ENCODE results near the gene OMD.
A peak's percentile ranks its signal among the peaks of the same experiment; 100 is the strongest.

Gene OMD

DNA sequence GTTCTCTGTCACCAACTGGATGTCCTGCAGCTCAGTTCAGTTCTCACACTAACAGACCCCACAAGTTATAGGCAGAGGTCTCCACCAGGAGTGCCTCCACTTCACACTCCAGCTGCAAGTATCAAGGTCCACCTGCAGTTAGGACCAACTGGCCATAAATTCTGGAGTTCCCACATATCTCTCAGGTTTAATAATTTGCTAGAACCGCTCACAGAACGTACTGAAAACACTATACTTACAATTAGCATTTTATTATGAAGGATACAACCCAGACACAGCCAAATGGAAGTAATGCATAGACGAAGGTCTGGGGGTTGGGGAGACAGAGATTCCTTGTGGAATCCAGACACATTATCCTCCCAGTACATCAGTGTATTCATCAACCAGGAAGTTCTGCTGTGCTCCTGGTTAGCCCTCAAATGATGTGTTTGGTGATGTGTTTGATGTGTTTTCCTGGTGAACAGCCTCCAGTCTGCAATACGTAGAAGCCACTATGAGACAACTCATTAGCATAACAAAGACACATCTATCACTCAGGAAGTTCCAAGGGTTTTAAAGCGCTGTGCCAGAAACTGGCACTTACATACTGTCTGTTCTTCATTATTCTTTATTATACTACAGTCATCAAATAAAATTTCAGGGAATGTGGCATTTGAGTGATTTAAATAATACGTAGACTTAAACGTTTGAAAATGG is 45.3 kb downstream of the OMD start:
- DNase-seq, result peak; percentile 33
- H3K9ac ChIP-seq (ENCODE audit: low read depth, low read length), result no peak overlapping the region

DNA sequence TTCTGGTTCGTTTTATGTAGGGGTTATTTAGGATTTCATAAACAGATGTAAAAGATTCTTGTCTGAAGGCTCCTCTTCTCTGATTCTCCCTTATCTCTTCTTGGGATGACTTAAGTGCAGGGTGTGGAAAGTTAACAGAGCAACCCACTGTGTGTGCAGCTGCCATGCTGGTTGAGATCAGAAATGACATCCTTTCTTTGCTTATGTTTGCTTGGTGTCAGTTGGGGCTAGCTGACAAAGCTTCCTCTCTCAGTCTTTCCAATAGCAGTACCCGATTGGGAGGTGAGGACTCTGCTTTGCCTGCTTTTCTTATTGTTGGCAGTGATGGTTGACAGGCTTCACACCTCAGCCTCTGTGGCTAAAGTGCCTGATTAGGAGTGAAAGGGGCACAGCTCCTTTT is 46.4 kb downstream of the OMD start:
- Histone ChIP-seq H3K4me1 (ENCODE audit: insufficient read depth, low read length) (peaks cover 11% of the 10 kb centered on the region; the same call in 1 of the 2 replicates), H3K4me3 (ENCODE audit: low read depth in 1 of 2, low read length in 2 of 2) (no peak overlapping the region), H3K36me3 (ENCODE audit: insufficient read depth, low read length) (peaks cover 21% of the 10 kb centered on the region), H3K9me3 (ENCODE audit: insufficient read depth, low read length, severe bottlenecking) (peaks cover 4% of the 10 kb centered on the region), H3K9ac (ENCODE audit: low read depth, low read length) (no peak overlapping the region), H2AFZ (ENCODE audit: low read depth, low read length) (no peak overlapping the region), H4K20me1 (ENCODE audit: insufficient read depth, low read length) (no peaks in the 10 kb centered on the region), H3K27ac (ENCODE audit: low read length) (no peak overlapping the region), H3K79me2 (ENCODE audit: insufficient read depth, low read length) (peaks cover 3% of the 10 kb centered on the region; the same call in 1 of the 2 replicates), H3K27me3 (ENCODE audit: insufficient read depth, low read length, poor library complexity) (no peaks in the 10 kb centered on the region), H3K4me2 (ENCODE audit: insufficient read depth, low read length) (no peak overlapping the region)
- ATAC-seq (ENCODE audit: insufficient read depth, low read depth) (no peak), DNase-seq (no peak)
- TF ChIP-seq, protein P1, sequence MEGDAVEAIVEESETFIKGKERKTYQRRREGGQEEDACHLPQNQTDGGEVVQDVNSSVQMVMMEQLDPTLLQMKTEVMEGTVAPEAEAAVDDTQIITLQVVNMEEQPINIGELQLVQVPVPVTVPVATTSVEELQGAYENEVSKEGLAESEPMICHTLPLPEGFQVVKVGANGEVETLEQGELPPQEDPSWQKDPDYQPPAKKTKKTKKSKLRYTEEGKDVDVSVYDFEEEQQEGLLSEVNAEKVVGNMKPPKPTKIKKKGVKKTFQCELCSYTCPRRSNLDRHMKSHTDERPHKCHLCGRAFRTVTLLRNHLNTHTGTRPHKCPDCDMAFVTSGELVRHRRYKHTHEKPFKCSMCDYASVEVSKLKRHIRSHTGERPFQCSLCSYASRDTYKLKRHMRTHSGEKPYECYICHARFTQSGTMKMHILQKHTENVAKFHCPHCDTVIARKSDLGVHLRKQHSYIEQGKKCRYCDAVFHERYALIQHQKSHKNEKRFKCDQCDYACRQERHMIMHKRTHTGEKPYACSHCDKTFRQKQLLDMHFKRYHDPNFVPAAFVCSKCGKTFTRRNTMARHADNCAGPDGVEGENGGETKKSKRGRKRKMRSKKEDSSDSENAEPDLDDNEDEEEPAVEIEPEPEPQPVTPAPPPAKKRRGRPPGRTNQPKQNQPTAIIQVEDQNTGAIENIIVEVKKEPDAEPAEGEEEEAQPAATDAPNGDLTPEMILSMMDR (IDR thresholded peaks at IDR 0.05; ENCODE audit: borderline replicate concordance, extremely low read depth, low read length, poor library complexity, severe bottlenecking), result no peak
- no peak for TF ChIP-seq EZH2 (IDR thresholded peaks at IDR 0.05; ENCODE audit: borderline replicate concordance, low read depth, low read length, severe bottlenecking)

More for the DNA sequence above, 45.3 kb downstream of the OMD start:
- H3K79me2 ChIP-seq (ENCODE audit: insufficient read depth, low read length), result no peaks in the 10 kb centered on the region; the same call in 1 of the 2 replicates
- H3K4me1 ChIP-seq (ENCODE audit: insufficient read depth, low read length), result peaks cover 11% of the 10 kb centered on the region; the same call in 1 of the 2 replicates
- H3K27ac ChIP-seq (ENCODE audit: low read length), result no peak overlapping the region; the same call in 1 of the 2 replicates
- peaks cover 3% of the 10 kb centered on the region for H3K9me3 ChIP-seq (ENCODE audit: insufficient read depth, low read length, severe bottlenecking)
- no peaks in the 10 kb centered on the region for H3K27me3 ChIP-seq (ENCODE audit: insufficient read depth, low read length, poor library complexity)
- H3K4me3 ChIP-seq (ENCODE audit: low read depth in 1 of 2, low read length in 2 of 2), result no peak overlapping the region
- H3K36me3 ChIP-seq (ENCODE audit: insufficient read depth, low read length), result peaks cover 17% of the 10 kb centered on the region
- no peak overlapping the region for H3K4me2 ChIP-seq (ENCODE audit: insufficient read depth, low read length)
- peak; percentile 99 for ATAC-seq (ENCODE audit: insufficient read depth, low read depth)
- no peak overlapping the region for H2AFZ ChIP-seq (ENCODE audit: low read depth, low read length)
- no peaks in the 10 kb centered on the region for H4K20me1 ChIP-seq (ENCODE audit: insufficient read depth, low read length)
- TF ChIP-seq EZH2 (IDR thresholded peaks at IDR 0.05; ENCODE audit: borderline replicate concordance, low read depth, low read length, severe bottlenecking), result no peak
- TF ChIP-seq, protein P1 (IDR thresholded peaks at IDR 0.05; ENCODE audit: borderline replicate concordance, extremely low read depth, low read length, poor library complexity, severe bottlenecking), result no peak

DNA sequence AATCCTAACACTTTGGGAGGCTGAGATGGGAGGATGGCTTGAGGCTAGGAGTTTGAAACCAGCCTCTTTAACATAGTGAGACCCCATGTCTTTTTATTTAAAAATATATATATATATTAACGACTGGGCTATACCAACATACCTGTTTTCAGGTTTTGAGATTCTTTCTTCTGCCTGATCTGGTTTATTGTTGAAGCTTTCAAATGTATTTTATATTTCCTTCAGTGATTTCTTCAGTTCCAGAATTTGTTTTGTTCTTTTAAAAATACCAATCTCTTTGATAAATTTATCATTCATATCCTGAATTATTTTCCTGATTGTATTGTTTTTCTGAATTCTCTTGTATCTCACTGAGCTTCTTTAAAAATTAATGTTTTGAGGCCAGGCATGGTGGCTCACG is 51.1 kb downstream of the OMD start:
- H4K20me1 ChIP-seq (ENCODE audit: insufficient read depth, low read length), result no peaks in the 10 kb centered on the region
- H3K4me2 ChIP-seq (ENCODE audit: insufficient read depth, low read length), result no peak overlapping the region
- peaks cover 19% of the 10 kb centered on the region; the same call in 1 of the 2 replicates for H3K79me2 ChIP-seq (ENCODE audit: insufficient read depth, low read length)
- H3K9ac ChIP-seq (ENCODE audit: low read depth, low read length), result no peak overlapping the region
- no peak overlapping the region for H2AFZ ChIP-seq (ENCODE audit: low read depth, low read length)
- no peak for DNase-seq
- TF ChIP-seq, protein P1 (IDR thresholded peaks at IDR 0.05; ENCODE audit: borderline replicate concordance, extremely low read depth, low read length, poor library complexity, severe bottlenecking), result no peak
- no peak for TF ChIP-seq EZH2 (IDR thresholded peaks at IDR 0.05; ENCODE audit: borderline replicate concordance, low read depth, low read length, severe bottlenecking)
- ATAC-seq (ENCODE audit: insufficient read depth, low read depth), result no peak
- no peaks in the 10 kb centered on the region for H3K4me1 ChIP-seq (ENCODE audit: insufficient read depth, low read length)
- H3K4me3 ChIP-seq (ENCODE audit: low read depth in 1 of 2, low read length in 2 of 2), result no peak overlapping the region
- H3K9me3 ChIP-seq (ENCODE audit: insufficient read depth, low read length, severe bottlenecking), result peaks cover 10% of the 10 kb centered on the region
- no peak overlapping the region for H3K27ac ChIP-seq (ENCODE audit: low read length)
- H3K36me3 ChIP-seq (ENCODE audit: insufficient read depth, low read length), result peaks cover 7% of the 10 kb centered on the region; the same call in 1 of the 2 replicates
- no peaks in the 10 kb centered on the region for H3K27me3 ChIP-seq (ENCODE audit: insufficient read depth, low read length, poor library complexity)
